GM10847 (cell line): Measurements from ENCODE around the gene ROPN1.

ENCODE experiments used
- POLR2A ChIP-seq: IDR thresholded peaks from 2 replicates; pipeline ENCODE4 v1.6.1; 2011; ENCODE audit not compliant: insufficient read length; ENCODE audit errors: extremely low read depth

The ROPN1 gene

DNA sequence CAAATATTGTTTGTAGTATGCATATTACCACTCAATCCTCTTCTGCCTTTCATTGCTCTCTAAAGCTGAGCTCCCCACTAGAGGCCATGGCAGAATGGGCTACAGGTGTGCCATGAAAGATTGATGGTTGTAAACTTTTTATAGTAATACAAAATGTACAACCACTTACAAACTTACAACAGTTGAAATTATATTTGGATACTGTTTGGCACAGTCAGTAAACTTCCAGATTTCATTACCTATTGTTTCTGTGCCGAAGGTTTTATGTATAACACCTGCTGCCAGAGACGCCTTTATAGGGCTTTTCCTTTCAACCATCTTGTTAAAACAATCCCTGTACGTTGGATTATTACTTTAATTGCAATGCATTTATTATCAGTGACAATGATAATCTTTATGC is 7.0 kb downstream of the ROPN1 start:
- no peak for TF ChIP-seq POLR2A

GRCh38 chr3:123984350-123984749 is 7.6 kb downstream of the ROPN1 start:
- TF ChIP-seq POLR2A = no peak

DNA sequence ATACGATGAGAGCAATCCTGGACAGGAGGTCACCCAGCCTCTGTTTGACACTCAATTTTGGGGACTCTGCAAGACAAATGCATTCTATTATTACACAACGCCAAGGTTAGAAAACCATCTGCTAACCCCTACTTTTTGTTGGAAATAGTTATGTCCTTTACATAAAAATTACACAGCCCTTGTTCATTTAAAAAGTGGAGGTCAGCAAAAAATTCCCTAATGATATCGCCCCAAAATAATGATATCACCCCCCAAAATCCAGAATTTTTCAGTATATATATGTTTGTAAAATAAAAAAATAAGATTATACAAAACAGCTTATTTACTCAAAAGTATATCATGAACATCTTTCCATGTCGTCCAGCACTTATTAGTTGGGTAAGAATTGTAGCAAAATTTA is 11.4 kb downstream of the ROPN1 start:
- no peak for TF ChIP-seq POLR2A

DNA sequence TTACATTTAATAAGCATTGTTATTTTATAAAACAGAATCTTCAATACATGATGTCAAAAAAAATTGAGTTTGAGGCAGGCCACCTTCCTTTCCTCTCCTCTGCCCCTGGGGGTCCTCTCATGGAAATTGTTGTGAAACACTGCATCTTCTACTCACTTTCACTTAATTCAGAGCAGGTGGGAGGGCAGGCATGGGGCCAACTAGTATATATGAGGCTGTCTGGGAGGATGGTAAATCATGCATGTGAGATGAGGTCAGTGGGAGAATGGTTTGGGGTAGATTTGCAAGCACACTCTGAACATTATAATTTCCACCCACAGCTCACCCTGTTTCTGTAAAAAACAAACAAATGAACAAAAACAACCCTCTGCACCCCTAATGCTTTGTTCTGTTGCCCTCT is 20.5 kb downstream of the ROPN1 start:
- no peak for TF ChIP-seq POLR2A

DNA sequence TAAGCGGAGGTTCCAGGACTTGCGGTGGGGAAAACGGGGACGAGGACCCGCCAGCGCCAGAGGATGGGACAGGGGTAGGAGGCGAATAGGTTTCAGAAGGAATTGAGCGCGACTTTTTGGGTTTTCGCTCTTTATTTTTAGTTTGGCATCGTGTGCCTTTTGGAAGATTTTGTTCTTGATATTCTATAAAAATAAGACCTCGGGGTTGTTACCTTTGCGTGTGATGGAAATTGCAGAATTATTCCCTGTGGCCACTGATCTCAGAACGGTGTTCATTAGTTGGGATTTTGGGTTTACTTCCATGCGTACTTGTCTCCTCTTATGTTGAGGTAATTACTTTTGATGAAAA is 30.4 kb downstream of the ROPN1 start:
- no peak for TF ChIP-seq POLR2A

GRCh38 chr3:123960781-123961507 is 31.0 kb downstream of the ROPN1 start, which contains the start of gene CCDC14:
TSS of gene CCDC14 (minus strand) at chr3:123961229. CDS start at chr3:123961173, 56 bp downstream.
- TF ChIP-seq POLR2A = peak; percentile 57

GRCh38 chr3:123953735-123954134 is 38.2 kb downstream of the ROPN1 start:
- TF ChIP-seq POLR2A = no peak

GRCh38 chr3:123952844-123953520 is 38.9 kb downstream of the ROPN1 start:
- TF ChIP-seq POLR2A = no peak

GRCh38 chr3:123951522-123952447 is 40.1 kb downstream of the ROPN1 start:
- TF ChIP-seq POLR2A = no peak

DNA sequence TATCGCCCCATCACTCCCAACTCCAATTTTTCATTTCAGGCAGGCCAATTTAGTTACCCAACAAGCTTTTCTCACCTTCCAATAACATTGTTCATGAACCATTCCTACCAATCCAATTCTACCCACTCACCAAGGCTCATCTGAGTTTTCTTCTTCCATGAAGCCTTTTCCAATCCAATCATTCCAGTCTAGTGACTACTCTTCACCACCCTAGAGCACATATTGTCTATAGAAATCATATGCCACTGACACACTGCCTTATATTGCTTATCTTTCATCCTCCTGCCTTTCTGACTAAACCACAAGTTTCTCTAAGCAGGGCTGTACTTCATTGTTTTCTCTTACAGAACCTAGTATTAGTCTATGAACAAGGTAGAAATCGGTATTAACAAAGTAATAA is 42.3 kb downstream of the ROPN1 start:
- TF ChIP-seq POLR2A = no peak

- TF ChIP-seq POLR2A = no peak
Measured at GRCh38 chr3:123948449-123948848, 43.5 kb downstream of the ROPN1 start.

DNA sequence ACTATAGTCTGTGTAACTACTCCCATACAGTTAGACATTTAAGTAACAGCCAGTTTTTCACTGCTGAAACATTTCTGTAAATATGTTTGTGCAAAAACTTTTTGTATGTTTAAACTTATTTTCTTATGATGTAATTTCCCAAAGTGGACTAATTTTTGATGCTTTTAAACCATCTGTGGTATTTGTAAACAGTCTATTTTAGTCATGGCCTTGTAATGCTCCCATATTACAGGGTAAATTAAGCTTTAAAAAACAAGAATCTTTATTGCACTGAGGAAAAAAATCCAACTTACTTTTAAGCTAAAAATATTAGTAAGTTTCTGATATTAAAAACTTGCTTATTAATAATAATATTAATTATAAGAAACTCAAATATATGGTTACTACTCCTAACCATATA is 44.4 kb downstream of the ROPN1 start:
- no peak for TF ChIP-seq POLR2A

DNA sequence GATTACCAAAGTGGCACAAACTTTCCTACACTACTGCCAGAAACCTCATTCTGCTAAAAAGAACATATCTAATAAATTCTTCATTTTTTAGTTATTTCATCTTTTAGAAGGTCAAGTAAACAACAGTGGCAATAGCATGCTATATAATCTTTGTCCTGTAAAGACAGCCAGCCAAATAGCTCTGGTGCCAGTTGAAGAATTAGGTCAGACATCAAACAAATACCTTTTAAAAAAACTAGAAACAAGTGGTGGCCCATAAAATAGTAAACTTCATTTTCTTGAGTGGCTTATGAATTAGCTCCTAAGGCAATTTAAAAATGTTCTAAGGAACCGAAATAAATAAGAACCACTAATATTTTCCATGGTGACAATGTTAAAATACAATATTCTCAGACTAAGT is 50.4 kb downstream of the ROPN1 start:
- TF ChIP-seq POLR2A = no peak

GRCh38 chr3:123941121-123941520 is 50.8 kb downstream of the ROPN1 start:
- no peak for TF ChIP-seq POLR2A

GRCh38 chr3:123939706-123940105 is 52.2 kb downstream of the ROPN1 start:
- no peak for TF ChIP-seq POLR2A

- TF ChIP-seq POLR2A = no peak
Measured at GRCh38 chr3:123936400-123936799, 55.5 kb downstream of the ROPN1 start.
